ENCODE data around the gene BBS2.

DNA sequence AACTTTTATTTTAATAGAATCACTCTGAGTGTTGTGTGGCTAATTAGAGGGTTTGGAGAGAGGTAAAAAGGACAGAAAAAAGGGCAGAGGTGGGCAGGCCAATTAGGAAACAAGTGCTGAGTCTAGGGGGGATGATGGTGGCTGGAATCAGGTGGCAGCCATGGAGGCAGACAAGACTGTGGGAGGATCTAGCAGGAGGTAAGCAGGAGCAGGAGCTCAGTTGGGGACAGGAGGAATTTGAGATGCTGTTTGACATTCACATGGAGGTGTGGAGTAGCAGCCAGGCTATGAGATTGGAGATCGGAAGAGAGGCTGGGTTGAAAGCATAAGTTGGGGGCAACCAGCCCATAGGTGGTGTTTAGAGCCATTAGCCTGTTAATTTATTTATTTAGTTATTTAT is 41.3 kb upstream of the BBS2 start:
- TF ChIP-seq GATA2 (IDR thresholded peaks at IDR 0.05; ENCODE audit: low read depth, low read length) (no peak), GATA3 (IDR thresholded peaks at IDR 0.05; ENCODE audit: low read depth, low read length) (no peak)
